GM21381 (cell line): ENCODE measurements around the gene LGALSL.

ENCODE experiments used
- ATAC-seq: cut with Tn5 transposase; IDR thresholded peaks from one replicate; pipeline ENCODE4 v1.9.1; 2021; ENCODE audit warnings: mild to moderate bottlenecking, moderate library complexity; ENCODE audit not compliant: unreplicated experiment

Gene LGALSL

GRCh38 chr2:64470071-64470470 lies 16.1 kb downstream of the LGALSL start:
- ATAC-seq, result no peak

- no peak for ATAC-seq
Measured at GRCh38 chr2:64470766-64471295, 16.9 kb downstream of the LGALSL start.

GRCh38 chr2:64471600-64471999 lies 17.6 kb downstream of the LGALSL start:
- no peak for ATAC-seq

- ATAC-seq, result no peak
Measured at GRCh38 chr2:64472881-64473280, 18.9 kb downstream of the LGALSL start.

- no peak for ATAC-seq
Measured at GRCh38 chr2:64474121-64474571, 20.2 kb downstream of the LGALSL start.

- ATAC-seq, result no peak
Measured at GRCh38 chr2:64474636-64475035, 20.7 kb downstream of the LGALSL start.

GRCh38 chr2:64477037-64477436 lies 23.1 kb downstream of the LGALSL start:
- no peak for ATAC-seq

GRCh38 chr2:64477979-64478378 lies 24.0 kb downstream of the LGALSL start:
- no peak for ATAC-seq

GRCh38 chr2:64478502-64479230 lies 24.7 kb downstream of the LGALSL start:
- no peak for ATAC-seq

GRCh38 chr2:64479259-64480117 lies 25.5 kb downstream of the LGALSL start:
- ATAC-seq, result no peak

- ATAC-seq, result no peak
Measured at GRCh38 chr2:64481665-64482064, 27.7 kb downstream of the LGALSL start.

- no peak for ATAC-seq
Measured at GRCh38 chr2:64482243-64482642, 28.3 kb downstream of the LGALSL start.

GRCh38 chr2:64482765-64483504 lies 29.0 kb downstream of the LGALSL start:
- no peak for ATAC-seq

GRCh38 chr2:64485331-64485730 lies 31.4 kb downstream of the LGALSL start:
- ATAC-seq, result no peak

GRCh38 chr2:64485961-64486360 lies 32.0 kb downstream of the LGALSL start:
- ATAC-seq, result no peak

- ATAC-seq, result no peak
Measured at GRCh38 chr2:64487256-64488049, 33.5 kb downstream of the LGALSL start.

- no peak for ATAC-seq
Measured at GRCh38 chr2:64488050-64488974, 34.4 kb downstream of the LGALSL start.

- ATAC-seq, result no peak
Measured at GRCh38 chr2:64489081-64489751, 35.3 kb downstream of the LGALSL start.

GRCh38 chr2:64491426-64491825 lies 37.5 kb downstream of the LGALSL start:
- no peak for ATAC-seq
